RWPE1 (cell line): ENCODE results near the gene PSAP.

Experiments
- CTCF ChIA-PET: fragments of 350-600 bp; sonication (Branson Sonifier 250); formaldehyde crosslinking; extraction: SDS; loops from one replicate; lab custom pipeline; 2021; lab: Yijun Ruan, JAX
- POLR2A ChIA-PET: fragments of 400-600 bp; formaldehyde crosslinking; extraction: SDS; loops from one replicate; lab custom pipeline; 2020; ENCODE audit warnings: antibody characterized with exemption; ENCODE audit not compliant: low non-redundant PET; lab: Yijun Ruan, JAX
- DNase-seq: peaks from one replicate; pipeline ENCODE4 v3.0.0; 2012; ENCODE audit warnings: low spot score
- H3K27ac ChIP-seq: fragments of 450-650 bp; 2 replicates; pipeline ENCODE4 v1.5.1; 2017
- CTCF ChIP-seq: fragments of 450-650 bp; conservative IDR thresholded peaks from 2 replicates; pipeline ENCODE4 v1.5.1; 2017; ENCODE audit warnings: low read depth, mild to moderate bottlenecking

PSAP gene

GRCh38 chr10:71850021-71850742, 869 bp downstream of the PSAP start:
- POLR2A ChIA-PET: interaction anchor here (0.6 to 1.5 kb wide), 3 partner anchors 39 to 173 kb away, joined by 3 to 5 read pairs (median 4); no protein-coding TSS in a partner anchor
- TF ChIP-seq CTCF: no peak
- CTCF ChIA-PET: interaction anchor here (0.7 to 3.5 kb wide), 3 partner anchors 29 to 69 kb away, joined by 3 to 22 read pairs (median 3); no protein-coding TSS in a partner anchor
- peak overlapping the region; percentile 86 for H3K27ac ChIP-seq
- no peak for DNase-seq

DNA sequence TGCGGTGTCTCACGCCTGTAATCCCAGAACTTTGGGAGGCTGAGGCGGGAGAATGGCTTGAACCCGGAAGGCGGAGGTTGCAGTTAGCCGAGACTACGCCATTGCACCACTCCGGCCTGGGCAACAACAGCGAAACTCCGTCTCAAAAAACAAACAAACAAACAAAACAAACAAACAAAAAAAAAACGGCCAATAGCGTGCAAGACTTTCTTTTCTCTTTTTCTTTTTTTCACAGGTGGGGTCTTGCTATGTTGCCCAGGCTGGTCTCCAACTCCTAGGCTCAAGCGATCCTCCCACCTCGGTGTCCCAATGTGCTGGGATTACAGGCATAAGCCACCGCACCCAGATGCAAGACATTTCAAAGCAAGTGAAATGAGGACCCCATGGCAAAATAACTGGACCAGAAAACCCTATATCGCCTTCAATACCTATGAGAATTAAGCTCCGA, 1.6 kb downstream of the PSAP start:
- CTCF ChIA-PET: interaction anchor here (0.6 to 3.5 kb wide), 4 partner anchors 29 to 337 kb away, joined by 3 to 22 read pairs (median 4); no protein-coding TSS in a partner anchor
- no peak for TF ChIP-seq CTCF
- H3K27ac ChIP-seq: peak overlapping the region; percentile 20; the same call in 1 of the 2 replicates
- POLR2A ChIA-PET: no interaction called here
- DNase-seq: no peak

- CTCF ChIA-PET: interaction anchor here (0.8 to 3.5 kb wide), 2 partner anchors 48 to 336 kb away, joined by 3 to 22 read pairs; no protein-coding TSS in a partner anchor
- POLR2A ChIA-PET: no interaction called here
- no peak for DNase-seq
- no peak for TF ChIP-seq CTCF
- no peak overlapping the region; the same call in 1 of the 2 replicates for H3K27ac ChIP-seq
Measured at GRCh38 chr10:71848325-71849275, 2.5 kb downstream of the PSAP start.

GRCh38 chr10:71847418-71847817, 3.6 kb downstream of the PSAP start:
- no peak for DNase-seq
- H3K27ac ChIP-seq: peak overlapping the region; percentile 45; the same call in 1 of the 2 replicates
- ChIA-PET POLR2A (no interaction called here), CTCF (interaction anchor here (1.2 kb wide), 1 partner anchor 49 kb away, joined by 5 read pairs; no protein-coding TSS in a partner anchor)
- no peak for TF ChIP-seq CTCF

DNA sequence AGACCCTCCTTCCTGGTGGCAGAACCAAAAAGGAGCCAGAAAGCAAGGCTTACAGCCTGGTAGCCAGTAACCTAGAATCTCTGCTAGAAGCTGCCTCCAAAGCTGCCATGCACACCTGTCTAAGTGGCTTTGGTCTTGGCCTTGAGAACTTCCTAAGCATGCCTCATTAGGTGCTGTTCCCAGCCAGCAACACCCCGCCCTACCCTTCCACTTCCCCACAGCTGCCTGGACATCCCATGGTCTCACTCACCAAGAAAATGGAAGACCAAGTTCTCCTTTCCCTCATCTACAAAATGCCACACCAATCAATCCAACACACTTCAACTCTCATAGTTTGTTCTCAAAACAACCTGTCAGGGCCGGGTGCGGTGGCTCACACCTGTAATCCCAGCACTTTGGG, 4.2 kb downstream of the PSAP start:
- TF ChIP-seq CTCF: no peak
- POLR2A ChIA-PET: no interaction called here
- CTCF ChIA-PET: interaction anchor here (1.2 kb wide), 1 partner anchor 49 kb away, joined by 5 read pairs; no protein-coding TSS in a partner anchor
- DNase-seq: no peak
- peak overlapping the region; percentile 45 for H3K27ac ChIP-seq
